Ishikawa (cell line): ENCODE data around the gene OR52N4.

Source experiments
- CEBPB ChIP-seq: IDR thresholded peaks from 2 replicates; pipeline ENCODE4 v1.6.1; 2012
- CREB1 ChIP-seq: IDR thresholded peaks from 2 replicates; pipeline ENCODE4 v1.6.1; 2012; ENCODE audit warnings: low read depth
- EGR1 ChIP-seq: IDR thresholded peaks from 2 replicates; pipeline ENCODE4 v1.6.1; 2012
- EP300 ChIP-seq: IDR thresholded peaks from 2 replicates; pipeline ENCODE4 v1.6.1; 2012; ENCODE audit warnings: borderline replicate concordance
- FOXM1 ChIP-seq: IDR thresholded peaks from 2 replicates; pipeline ENCODE4 v1.6.1; 2012; ENCODE audit warnings: low read depth, borderline replicate concordance
- NFIC ChIP-seq: IDR thresholded peaks from 2 replicates; pipeline ENCODE4 v1.6.1; 2012
- RAD21 ChIP-seq: IDR thresholded peaks from 2 replicates; pipeline ENCODE4 v1.6.1; 2012; ENCODE audit warnings: low read depth
- TAF1 ChIP-seq: IDR thresholded peaks from 2 replicates; pipeline ENCODE4 v1.6.1; 2012; ENCODE audit warnings: low read depth, mild to moderate bottlenecking
- TCF12 ChIP-seq: IDR thresholded peaks from 2 replicates; pipeline ENCODE4 v1.6.1; 2012; ENCODE audit warnings: low read depth
- TEAD4 ChIP-seq: IDR thresholded peaks from 2 replicates; pipeline ENCODE4 v1.6.1; 2012
- YY1 ChIP-seq: IDR thresholded peaks from 2 replicates; pipeline ENCODE4 v1.6.1; 2012; ENCODE audit warnings: low read depth
- TF ChIP-seq, protein P1 (sequence below): IDR thresholded peaks from 2 replicates; pipeline ENCODE4 v1.6.1; 2012
- TF ChIP-seq, protein P2 (sequence below): IDR thresholded peaks from 2 replicates; pipeline ENCODE4 v1.6.1; 2012

The OR52N4 gene

DNA sequence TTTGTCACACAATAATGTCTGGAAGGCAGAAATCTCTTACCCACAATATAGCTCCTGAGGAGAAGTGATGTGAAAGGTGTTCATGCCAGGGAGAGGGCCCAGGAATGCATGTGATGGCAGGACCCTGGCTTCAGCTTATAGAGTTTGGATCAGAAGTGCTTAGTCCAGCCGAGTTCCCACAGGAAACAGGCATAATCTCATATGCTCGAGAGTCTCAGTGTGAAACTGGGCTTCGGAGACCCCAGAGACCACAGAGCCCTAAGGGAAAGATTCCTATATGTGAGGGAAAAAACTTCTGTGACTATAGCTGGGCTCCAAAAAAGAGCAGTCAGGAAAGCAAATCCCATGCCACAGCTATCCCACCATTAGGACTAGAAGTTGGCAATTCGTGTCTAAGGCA, 29.2 kb downstream of the OR52N4 start, which contains the start of gene OR52N5:
Gene OR52N5 (minus strand): TSS at position 101 of the 400 bp plus-strand sequence. CDS start 4,721 bp downstream, outside the sequence.
- TF ChIP-seq TAF1 (no peak), RAD21 (no peak), TCF12 (no peak)
- TF ChIP-seq, protein P1, sequence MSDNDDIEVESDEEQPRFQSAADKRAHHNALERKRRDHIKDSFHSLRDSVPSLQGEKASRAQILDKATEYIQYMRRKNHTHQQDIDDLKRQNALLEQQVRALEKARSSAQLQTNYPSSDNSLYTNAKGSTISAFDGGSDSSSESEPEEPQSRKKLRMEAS, result no peak

- TF ChIP-seq TEAD4, result no peak
Measured at GRCh38 chr11:5791165-5791564, 37.1 kb downstream of the OR52N4 start, which contains the start of gene OR52N1. Gene OR52N1 (minus strand): TSS chr11:5791265. CDS start chr11:5788816, 2,449 bp downstream.

- no peak for TF ChIP-seq CEBPB
- TF ChIP-seq, protein P2, sequence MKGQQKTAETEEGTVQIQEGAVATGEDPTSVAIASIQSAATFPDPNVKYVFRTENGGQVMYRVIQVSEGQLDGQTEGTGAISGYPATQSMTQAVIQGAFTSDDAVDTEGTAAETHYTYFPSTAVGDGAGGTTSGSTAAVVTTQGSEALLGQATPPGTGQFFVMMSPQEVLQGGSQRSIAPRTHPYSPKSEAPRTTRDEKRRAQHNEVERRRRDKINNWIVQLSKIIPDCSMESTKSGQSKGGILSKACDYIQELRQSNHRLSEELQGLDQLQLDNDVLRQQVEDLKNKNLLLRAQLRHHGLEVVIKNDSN, result no peak
- TF ChIP-seq EP300, result no peak
- TF ChIP-seq NFIC, result no peak
- TF ChIP-seq YY1, result no peak
- TF ChIP-seq EGR1, result no peak
- no peak for TF ChIP-seq TCF12
- TF ChIP-seq FOXM1, result no peak
Measured at GRCh38 chr11:5796541-5796940, 42.5 kb downstream of the OR52N4 start.

DNA sequence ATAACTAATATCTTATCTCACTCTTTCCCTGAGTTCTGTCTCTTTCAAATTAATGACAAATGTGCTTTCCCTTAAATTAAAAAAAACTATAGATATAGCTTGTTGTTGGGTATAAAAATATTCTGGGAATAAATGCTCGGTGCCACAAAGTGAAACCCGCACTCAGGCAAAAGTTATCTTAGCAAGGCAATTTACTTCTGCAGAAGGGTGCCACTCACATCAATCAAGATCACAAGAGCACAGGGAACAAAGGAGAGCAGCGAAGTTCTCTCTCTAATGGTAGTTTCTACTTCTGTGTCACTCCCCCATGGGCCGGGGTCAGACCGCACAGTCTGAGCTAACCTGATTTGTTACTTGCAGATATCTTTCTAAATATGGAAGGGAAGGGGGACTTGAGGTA, 49.9 kb downstream of the OR52N4 start:
- TF ChIP-seq EP300, result no peak
- TF ChIP-seq NFIC, result no peak
- TF ChIP-seq, protein P1, result no peak
- no peak for TF ChIP-seq EGR1
- no peak for TF ChIP-seq CREB1
- TF ChIP-seq CEBPB, result no peak
- no peak for TF ChIP-seq TEAD4
